Measurements from ENCODE around the gene MAP3K19. TPM values are rescaled to one million over a fixed set of nuclear protein-coding genes. Genes with fewer than 3 reads are reported as not detected.
A peak's percentile ranks its signal among the peaks of the same experiment; 100 is the strongest.
"Not testable (repeated sequence)": the region's sequence is repeated elsewhere in the genome, so short reads cannot be mapped to it uniquely, and the experiment has no call there.

The MAP3K19 gene
- total RNA-seq, 2 donors from 2014 or later, result 0.64 TPM; not detected in 1

GRCh38 chr2:134973241-134974138, 73.8 kb downstream of the MAP3K19 start:
- H3K27ac Mint-ChIP-seq, result peak overlapping the region in 1 of 2 donors; percentile 3
- ATAC-seq (peak; percentile 63 to 93), DNase-seq (ENCODE audit: low spot score in 2 of 2) (no peak)
- peaks cover 19 to 20% of the 10 kb centered on the region in 2 donors for H3K9me3 Mint-ChIP-seq
- peaks cover 31 to 33% of the 10 kb centered on the region in 2 donors for H3K36me3 Mint-ChIP-seq

- H3K27ac Mint-ChIP-seq; DNase-seq (ENCODE audit: low spot score in 2 of 2); ATAC-seq: not testable (repeated sequence)
- peaks cover 0 to 11% of the 10 kb centered on the region in 2 donors for H3K9me3 Mint-ChIP-seq
- H3K36me3 Mint-ChIP-seq, result peaks cover 10 to 15% of the 10 kb centered on the region in 2 donors
These were observed 80.1 kb downstream of the MAP3K19 start for GRCh38 chr2:134967166-134967565.

DNA sequence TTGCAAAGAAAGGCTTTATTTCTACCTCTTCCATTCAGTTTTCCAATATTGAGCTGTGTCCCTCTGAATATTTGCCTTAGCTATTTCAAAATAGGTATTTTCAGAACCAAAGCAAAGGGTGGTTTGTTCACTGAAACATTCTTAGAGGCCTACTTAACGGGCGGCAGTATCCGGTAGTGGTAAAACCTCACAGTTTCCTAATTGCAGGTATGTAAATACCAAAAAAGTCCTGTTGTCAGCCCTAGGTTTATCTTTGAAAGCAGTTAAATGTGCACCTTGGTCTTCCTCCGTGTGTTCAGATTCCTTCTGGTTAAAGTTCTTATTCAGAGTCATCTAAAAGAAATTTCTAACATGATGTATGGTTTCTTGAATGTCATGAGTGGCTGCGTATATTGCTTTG, 89.8 kb downstream of the MAP3K19 start:
- peaks cover 13 to 15% of the 10 kb centered on the region in 2 donors for H3K36me3 Mint-ChIP-seq
- DNase-seq (ENCODE audit: low spot score in 2 of 2) (no peak), ATAC-seq (no peak)

DNA sequence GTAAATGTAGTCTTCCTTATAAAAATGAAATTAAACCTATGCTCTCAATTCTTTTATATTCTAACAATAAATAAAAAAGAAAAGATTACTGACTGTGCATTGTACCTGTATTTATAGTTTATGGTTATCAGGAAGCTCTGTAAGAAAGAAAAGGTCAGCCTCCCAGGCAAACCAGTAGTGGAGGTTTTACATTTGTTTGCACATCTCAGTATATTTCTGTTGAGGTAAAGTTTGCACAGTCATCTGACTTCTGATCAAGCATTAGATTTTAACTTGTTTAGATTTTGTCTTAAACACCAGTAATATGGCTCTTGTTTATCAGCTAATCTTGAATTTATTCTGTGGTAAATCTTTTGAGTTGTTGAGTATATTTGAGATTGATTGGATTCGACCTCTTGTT, 91.5 kb downstream of the MAP3K19 start:
- Mint-ChIP-seq H3K36me3 (peaks cover 17 to 26% of the 10 kb centered on the region in 2 donors), H3K9me3 (no peaks in the 10 kb centered on the region), H3K27ac (no peak overlapping the region)
- ATAC-seq (no peak), DNase-seq (ENCODE audit: low spot score in 2 of 2) (no peak)

More for the DNA sequence above, 89.8 kb downstream of the MAP3K19 start:
- Mint-ChIP-seq H3K27ac (no peak overlapping the region), H3K9me3 (no peaks in the 10 kb centered on the region)

- peaks cover 17 to 35% of the 10 kb centered on the region in 2 donors for H3K36me3 Mint-ChIP-seq
- DNase-seq (ENCODE audit: low spot score in 2 of 2) (no peak), ATAC-seq (no peak)
- no peaks in the 10 kb centered on the region for H3K9me3 Mint-ChIP-seq
- peak overlapping the region in 1 of 2 donors; percentile 48 for H3K27ac Mint-ChIP-seq
These were observed 93.2 kb downstream of the MAP3K19 start for GRCh38 chr2:134954065-134954464.

DNA sequence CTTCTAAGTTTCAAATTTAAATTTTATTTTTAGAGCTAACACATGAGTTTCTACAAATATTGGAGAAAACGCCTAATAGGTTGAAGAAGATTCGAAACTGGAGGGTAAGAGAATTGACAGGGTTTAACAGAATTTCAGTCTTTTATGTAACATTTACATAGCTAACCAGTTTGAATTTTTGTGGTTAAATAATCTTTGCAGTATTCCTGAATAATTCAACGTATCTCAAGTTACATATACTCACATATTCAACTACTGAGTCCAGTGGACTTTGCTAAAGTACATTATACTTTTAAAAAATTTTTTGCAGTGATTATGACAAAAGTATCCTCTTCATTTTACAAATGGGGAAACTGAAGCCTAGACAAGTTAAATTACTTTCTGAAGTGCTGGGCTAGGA, 94.6 kb downstream of the MAP3K19 start:
- peaks cover 17 to 49% of the 10 kb centered on the region in 2 donors for H3K36me3 Mint-ChIP-seq
- ATAC-seq, result no peak
- no peak for DNase-seq (ENCODE audit: low spot score in 2 of 2)
- H3K9me3 Mint-ChIP-seq, result no peaks in the 10 kb centered on the region
- no peak overlapping the region for H3K27ac Mint-ChIP-seq

DNA sequence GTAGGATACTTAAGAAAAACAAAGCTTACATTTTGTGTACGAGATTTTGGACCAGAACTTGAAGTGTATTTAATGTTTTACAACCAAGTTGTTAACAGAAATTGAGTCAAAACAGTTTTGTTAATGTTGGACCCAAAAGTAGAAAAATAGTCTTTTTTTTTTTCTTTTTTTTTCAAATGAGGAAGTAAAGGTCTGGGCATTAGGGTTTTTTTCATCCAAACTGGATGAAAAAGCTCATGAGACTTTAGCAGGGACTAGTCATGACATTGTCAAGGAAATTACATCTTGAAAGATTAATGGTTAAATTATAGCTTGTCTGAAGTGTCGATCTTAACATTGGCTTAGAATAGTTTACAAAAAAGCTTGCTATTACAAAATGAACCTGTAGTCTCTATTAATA, 96.4 kb downstream of the MAP3K19 start:
- no peak for DNase-seq (ENCODE audit: low spot score in 2 of 2)
- Mint-ChIP-seq H3K27ac (no peak overlapping the region), H3K9me3 (no peaks in the 10 kb centered on the region), H3K36me3 (peaks cover 17 to 48% of the 10 kb centered on the region in 2 donors)
- no peak for ATAC-seq

- H3K9me3 Mint-ChIP-seq, result no peaks in the 10 kb centered on the region
- DNase-seq (ENCODE audit: low spot score in 2 of 2) (no peak), ATAC-seq (peak; percentile 51 to 56)
- H3K36me3 Mint-ChIP-seq, result peaks cover 17 to 51% of the 10 kb centered on the region in 2 donors
- H3K27ac Mint-ChIP-seq, result peak overlapping the region; percentile 41 to 85
These were observed 97.1 kb downstream of the MAP3K19 start for GRCh38 chr2:134949981-134950708.

- ATAC-seq (no peak), DNase-seq (ENCODE audit: low spot score in 2 of 2) (no peak)
- Mint-ChIP-seq H3K9me3 (no peaks in the 10 kb centered on the region), H3K36me3 (peaks cover 0 to 33% of the 10 kb centered on the region in 2 donors), H3K27ac (peak overlapping the region in 1 of 2 donors; percentile 1)
These were observed 101.2 kb downstream of the MAP3K19 start for GRCh38 chr2:134946073-134946472.

DNA sequence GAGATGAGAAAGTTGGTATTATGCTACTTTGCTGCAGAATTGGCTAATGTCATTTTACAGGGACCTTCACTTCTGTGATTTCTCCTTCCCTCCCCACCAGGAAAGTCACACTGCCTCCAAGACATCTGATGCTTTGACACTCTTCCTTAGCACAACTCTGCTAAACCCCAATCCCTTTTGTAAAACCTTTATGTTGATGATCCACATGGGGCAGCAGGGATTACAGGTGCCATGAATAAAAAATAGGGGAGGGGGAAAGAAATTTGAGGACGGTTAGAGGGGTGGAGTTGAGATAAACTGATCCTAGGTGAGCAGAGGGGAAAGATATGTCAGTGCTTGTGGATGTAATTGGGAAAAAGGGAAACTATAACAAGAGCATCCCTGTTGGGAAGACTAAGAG, 102.3 kb downstream of the MAP3K19 start:
- Mint-ChIP-seq H3K9me3 (no peaks in the 10 kb centered on the region), H3K36me3 (peaks cover 0 to 28% of the 10 kb centered on the region in 2 donors), H3K27ac (peak overlapping the region in 1 of 2 donors; percentile 1)
- DNase-seq (ENCODE audit: low spot score in 2 of 2), result no peak
- ATAC-seq, result no peak

DNA sequence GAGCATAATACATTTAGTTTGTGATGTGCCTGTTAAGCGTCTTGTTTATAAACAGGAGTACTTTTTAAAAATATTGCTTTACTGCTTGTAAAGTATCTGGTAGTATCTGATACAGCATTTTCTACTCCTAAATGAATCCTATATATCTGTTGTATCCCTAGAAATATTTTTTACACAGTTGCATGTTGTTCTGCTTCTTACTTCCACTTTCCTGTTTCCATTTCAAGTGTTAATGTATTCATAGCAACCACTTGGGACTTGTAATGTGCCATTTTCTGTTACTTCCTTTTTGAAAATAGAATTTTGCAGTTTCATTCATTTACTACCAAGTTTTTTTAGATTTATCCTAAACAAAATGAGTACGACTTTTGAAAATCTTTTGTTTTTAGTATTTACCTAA, 103.7 kb downstream of the MAP3K19 start:
- DNase-seq (ENCODE audit: low spot score in 2 of 2) (no peak), ATAC-seq (peak in 1 of 2 donors; percentile 38)
- peaks cover 0 to 26% of the 10 kb centered on the region in 2 donors for H3K36me3 Mint-ChIP-seq
- no peak overlapping the region for H3K27ac Mint-ChIP-seq
- H3K9me3 Mint-ChIP-seq, result no peaks in the 10 kb centered on the region

DNA sequence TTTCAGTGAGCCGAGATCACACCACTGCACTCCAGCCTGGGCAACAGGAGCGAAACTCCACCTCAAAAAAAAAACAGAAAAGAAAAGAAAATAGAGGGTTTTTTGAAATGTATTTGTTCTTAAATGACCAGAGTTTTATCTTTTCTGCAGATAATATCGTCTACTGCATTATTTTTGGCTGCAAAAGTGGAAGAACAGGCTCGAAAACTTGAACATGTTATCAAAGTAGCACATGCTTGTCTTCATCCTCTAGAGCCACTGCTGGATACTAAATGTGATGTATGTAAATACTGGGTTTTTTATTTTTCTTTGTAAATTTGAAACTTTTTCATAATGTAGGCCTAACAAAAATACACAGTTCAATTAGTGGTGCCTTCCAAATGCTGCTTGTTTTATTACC, 110.6 kb downstream of the MAP3K19 start:
- peaks cover 0 to 7% of the 10 kb centered on the region in 2 donors for H3K36me3 Mint-ChIP-seq
- H3K27ac Mint-ChIP-seq, result no peak overlapping the region

GRCh38 chr2:134934641-134935040, 112.6 kb downstream of the MAP3K19 start:
- Mint-ChIP-seq H3K27ac (peak overlapping the region in 1 of 2 donors; percentile 42), H3K36me3 (peaks cover 0 to 15% of the 10 kb centered on the region in 2 donors), H3K9me3 (no peaks in the 10 kb centered on the region)
- DNase-seq (ENCODE audit: low spot score in 2 of 2) (no peak), ATAC-seq (no peak)

More for the DNA sequence above, 110.6 kb downstream of the MAP3K19 start:
- no peaks in the 10 kb centered on the region for H3K9me3 Mint-ChIP-seq
- no peak for ATAC-seq
- no peak for DNase-seq (ENCODE audit: low spot score in 2 of 2)

DNA sequence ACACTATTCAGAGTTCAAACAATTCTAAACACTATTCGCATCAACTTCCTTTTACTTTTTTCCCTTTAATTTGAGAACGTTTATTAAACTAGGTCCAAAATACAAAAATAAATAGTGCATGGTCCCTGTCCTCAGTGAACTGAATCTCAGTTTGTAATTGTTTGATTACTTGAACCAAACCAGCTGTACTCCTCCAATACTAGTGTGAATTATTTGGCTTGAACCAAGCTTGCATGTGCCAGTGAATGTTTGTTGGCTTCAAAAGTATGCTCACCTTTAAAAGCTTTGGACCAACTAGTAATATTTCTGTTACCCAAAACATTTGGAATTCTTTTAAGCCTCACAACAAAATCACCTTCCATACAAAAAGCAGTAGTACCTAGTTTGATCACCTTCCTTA, 113.1 kb downstream of the MAP3K19 start:
- peaks cover 0 to 12% of the 10 kb centered on the region in 2 donors for H3K36me3 Mint-ChIP-seq
- ATAC-seq (no peak), DNase-seq (ENCODE audit: low spot score in 2 of 2) (no peak)
- peak overlapping the region in 1 of 2 donors; percentile 42 for H3K27ac Mint-ChIP-seq
- no peaks in the 10 kb centered on the region for H3K9me3 Mint-ChIP-seq

- no peak for ATAC-seq
- Mint-ChIP-seq H3K9me3 (no peaks in the 10 kb centered on the region), H3K36me3 (peaks cover 0 to 13% of the 10 kb centered on the region in 2 donors), H3K27ac (no peak overlapping the region)
- DNase-seq (ENCODE audit: low spot score in 2 of 2), result no peak
These were observed 113.5 kb downstream of the MAP3K19 start for GRCh38 chr2:134933732-134934131.

DNA sequence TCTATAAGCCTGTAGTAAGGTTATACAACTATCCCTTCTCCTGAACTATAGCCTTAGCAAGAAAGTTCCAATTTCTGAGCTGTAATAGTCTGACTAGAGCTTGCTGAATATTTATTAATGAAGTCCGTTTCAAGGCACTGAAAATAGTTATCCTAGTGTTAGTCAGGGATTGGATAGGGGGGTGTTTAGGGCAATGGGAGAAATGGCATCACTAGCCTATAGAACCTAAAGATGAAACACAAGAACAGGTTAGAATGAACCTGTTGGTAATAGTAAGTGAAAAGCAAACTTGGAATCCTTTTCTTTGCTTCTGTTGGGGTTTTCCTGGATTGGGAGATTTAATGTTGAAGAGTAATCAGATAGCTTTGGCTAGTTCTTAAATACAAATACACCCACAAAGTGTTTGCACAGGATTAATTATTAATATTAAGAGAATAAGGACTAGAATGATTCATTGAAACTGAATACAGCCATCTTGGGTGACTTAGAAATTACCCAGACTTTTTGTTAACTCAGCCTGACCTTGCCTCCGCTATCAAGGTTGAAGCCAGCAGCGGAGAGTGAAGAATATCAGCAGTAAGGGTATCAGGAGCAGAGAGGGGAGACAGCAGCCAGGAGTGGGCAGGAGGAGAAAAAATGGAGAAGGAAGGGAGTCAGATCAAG, 114.3 kb downstream of the MAP3K19 start:
- Mint-ChIP-seq H3K27ac (peak overlapping the region in 1 of 2 donors; percentile 37), H3K9me3 (no peaks in the 10 kb centered on the region), H3K36me3 (peaks cover 0 to 17% of the 10 kb centered on the region in 2 donors)
- DNase-seq (ENCODE audit: low spot score in 2 of 2) (no peak), ATAC-seq (no peak)
